AG20443 (cell line): ENCODE results near the gene MAML2.

Experiments
- DNase-seq: peaks from one replicate; pipeline ENCODE4 v3.0.0; 2012; ENCODE audit warnings: low spot score, mixed read lengths

MAML2 gene

GRCh38 chr11:96207459-96208449 lies 135.2 kb downstream of the MAML2 start:
- no peak for DNase-seq

GRCh38 chr11:96206955-96207354 lies 136.0 kb downstream of the MAML2 start:
- no peak for DNase-seq

DNA sequence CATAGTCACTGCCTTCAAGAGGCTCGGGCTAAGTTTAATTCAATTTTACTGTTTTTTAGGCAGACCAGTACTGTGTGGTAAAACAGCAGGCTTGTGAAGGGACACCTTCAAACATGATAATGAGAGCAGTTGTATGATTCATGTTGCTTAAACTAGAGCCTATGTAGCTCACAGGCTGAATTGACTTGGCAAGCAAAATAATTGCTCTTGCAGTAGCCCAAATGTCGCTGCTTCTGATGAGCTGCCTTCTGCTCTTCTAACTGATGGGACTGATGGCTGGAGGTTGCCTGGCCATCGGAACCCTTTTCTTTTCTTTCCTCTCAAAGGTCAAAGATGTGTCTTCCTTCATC lies 137.6 kb downstream of the MAML2 start:
- no peak for DNase-seq

DNA sequence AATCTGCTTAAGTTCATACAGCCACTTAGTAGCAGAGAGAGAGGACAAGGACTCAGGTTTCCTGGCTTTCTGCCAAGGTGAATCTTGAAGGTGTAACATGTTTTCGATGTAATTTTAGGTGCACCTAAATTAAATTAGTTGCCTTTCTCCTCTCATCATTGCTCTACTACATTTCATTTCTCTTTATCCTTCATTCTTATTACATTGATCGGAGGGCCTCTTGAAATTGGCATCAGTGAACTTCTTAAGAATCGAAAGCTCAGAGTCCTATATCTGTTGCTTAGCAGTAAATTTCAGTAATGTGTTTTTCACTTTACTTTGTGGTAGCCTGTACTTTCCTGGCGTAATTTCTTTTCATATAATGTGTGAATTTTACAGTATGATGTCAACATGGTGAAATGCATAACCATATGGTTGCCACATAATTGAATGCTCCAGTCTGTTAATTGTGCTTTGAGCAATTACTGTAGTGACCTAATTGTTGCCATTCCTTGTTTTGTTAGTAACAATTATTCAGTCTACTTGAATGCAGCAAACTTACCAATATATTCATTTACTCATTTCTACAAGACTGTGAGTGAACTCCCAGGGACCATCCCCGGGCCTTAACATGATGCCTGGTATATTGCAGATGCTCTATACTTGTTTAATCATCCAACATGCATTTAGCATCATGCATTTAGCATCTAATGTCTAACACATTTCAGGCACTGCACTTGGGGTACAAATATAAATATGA lies 138.1 kb downstream of the MAML2 start:
- no peak for DNase-seq

DNA sequence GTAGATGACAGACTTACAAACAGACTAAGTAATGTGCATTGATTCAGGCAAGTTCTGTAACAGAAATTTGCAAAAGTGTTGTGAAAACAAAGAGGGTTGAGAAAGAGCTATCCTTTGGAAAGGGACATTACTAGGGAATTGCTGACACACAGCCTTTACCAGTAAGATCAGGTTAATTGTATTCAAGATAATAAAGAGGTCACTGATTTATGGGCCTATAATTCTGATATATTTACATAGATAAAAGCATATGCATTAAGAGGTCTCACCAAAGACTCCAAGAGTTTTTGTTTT lies 138.7 kb downstream of the MAML2 start:
- DNase-seq = no peak

- DNase-seq = no peak
These were observed 139.2 kb downstream of the MAML2 start for GRCh38 chr11:96203567-96204365.

GRCh38 chr11:96200243-96200642 lies 142.8 kb downstream of the MAML2 start:
- DNase-seq = peak; percentile 64

DNA sequence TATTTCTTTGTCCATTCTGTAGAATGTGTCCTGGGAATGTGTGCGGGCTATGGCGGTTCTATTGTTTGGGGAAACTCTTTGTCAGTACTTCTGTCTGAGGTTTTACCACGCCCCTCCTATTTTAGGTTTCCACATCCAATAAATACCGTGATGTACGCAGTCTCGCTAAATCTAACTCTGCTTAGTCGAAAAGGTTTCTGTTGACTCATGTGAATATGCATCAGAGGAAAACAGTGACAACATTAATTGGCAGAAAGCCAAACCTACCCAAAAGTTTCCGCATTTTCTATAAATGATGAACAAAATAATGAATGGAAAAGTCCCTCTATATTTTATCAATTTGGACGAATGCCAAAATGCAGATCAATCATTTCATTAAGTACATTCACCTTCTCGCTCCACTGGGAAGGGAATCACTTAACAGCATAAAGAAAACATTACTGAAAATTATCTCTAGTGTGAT lies 143.4 kb downstream of the MAML2 start:
- no peak for DNase-seq

DNA sequence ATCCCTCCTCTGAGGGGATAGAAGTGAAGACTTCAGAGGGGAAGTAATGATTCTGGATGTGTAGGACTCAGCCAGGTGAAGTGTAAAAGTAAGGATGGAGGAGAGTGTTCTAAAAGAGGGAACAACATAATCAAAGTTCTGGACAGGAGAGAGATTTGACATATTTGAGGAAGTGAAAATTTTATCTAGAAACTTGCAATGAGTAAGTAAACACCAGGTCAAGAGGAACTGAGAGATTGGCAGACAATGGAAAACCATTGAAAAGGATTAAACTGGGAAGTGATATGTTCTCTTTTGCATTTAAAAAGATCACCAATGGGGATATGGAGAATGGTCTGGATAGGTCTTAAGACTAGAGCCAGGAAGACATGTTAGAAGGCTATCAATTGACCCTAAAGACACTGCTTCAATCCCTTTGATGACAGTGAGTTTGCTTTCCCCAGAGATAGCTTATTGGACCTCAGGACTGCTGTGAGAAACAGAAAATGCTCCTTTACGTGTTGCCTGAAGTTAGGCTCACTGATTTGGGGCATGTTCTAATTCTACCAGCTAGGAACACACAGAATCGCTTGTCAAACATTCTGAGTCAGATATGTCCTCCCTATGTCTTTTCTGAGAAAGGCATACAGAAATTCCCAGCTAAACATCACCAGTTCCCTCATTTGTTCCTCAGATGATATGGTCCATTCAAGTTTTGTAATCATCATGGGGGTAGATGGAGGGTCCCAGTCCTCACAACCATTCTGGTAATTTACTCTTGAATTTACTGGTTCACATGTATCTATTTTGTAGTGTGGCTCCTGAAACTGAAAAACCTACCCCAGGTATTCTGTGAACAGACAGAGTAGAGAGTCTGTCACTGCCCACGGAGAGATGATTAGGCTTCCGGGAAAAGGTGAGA lies 144.9 kb downstream of the MAML2 start:
- DNase-seq = no peak

GRCh38 chr11:96197103-96197502 lies 145.9 kb downstream of the MAML2 start:
- no peak for DNase-seq

DNA sequence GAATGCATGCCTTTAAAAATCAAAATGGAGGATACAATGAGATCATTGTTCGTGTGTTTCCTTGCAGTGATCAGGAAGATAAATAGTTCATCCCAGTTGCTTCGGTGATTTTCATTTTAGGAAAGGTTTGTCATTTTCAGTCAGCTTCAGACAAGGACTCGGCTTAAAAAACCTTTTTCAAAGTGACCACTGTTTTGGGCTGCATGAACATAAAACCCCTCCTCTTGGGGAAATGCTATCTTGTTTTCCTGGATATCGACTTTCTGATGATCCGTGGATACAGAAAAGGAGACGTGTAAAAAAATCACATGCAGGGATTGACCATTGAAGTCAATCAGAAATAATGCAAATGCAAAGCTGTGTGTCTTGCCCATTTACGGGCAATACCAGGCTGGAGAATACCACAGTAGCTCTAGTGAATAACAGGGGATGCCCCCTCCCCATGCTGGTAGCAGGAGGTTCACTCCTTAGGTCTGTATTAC lies 146.8 kb downstream of the MAML2 start:
- DNase-seq = no peak

- no peak for DNase-seq
These were observed 147.3 kb downstream of the MAML2 start for GRCh38 chr11:96195671-96196070.

DNA sequence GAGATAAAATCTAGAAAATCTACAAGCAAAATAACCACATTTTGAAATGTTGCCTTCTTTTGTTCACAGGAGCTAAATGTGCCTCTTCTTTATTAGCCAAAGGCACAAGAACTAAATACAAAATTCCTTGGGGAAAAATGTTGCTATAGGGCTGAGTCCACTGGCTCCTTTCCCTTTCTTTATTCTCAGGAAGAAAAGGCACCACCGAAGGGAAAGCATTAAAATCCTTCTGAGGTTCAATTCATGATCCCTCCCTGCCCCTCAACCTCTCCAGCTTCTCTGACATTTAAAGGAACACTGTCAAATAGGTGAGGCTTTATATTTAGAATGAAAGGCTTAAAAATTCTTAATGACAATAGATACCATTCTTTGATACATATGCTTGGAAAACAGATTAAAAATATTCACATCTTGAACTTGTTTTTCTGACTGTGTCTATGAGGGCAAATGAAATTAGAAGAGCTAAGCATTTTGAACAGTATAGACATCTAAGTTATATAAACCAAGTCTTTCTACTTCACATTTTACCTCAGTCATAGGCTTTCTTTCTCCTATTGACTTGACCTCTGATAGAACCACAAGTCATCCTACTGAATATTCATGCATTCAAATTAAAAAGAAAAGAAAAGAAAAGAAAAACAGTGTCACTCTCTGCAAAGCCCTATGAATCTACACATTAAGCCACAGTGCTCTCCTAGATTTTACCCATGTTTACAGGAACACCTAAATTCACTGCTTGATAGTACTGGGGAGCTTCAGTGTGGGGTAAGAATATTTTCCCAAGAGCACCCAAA lies 148.2 kb downstream of the MAML2 start:
- DNase-seq = no peak

DNA sequence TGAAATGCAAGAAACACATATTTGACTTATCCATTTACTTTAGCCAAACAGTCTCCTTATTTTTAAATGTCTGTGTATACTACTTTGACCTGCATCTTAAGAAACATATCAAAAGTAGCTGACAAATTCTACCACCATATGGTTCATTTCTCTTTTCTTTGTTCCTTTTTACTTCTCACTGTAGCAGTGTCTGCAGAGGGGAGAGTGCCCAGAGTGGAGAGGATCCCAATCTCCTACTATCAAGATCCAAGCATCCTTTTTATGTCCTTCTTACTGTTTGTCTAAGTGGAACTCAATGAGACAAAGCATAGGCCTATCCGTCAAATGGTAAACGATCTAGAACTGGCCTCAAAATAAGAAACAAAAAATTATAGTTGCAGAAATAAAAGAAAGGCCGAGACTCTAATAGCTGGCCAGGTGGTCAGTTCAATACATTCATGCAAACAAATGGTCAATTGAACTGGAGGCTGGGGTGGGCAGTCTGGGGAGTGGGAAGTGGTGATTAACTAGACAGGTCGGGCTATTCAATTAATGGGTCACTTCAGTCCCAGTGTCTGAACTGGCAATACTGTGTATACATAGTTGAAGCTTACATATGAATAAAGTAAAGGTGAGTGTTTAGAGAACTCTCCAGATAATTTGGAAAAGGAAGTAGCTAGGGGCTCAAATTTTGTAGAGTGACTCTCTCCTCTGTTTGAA lies 149.1 kb downstream of the MAML2 start:
- DNase-seq = no peak

- DNase-seq = no peak
These were observed 151.2 kb downstream of the MAML2 start for GRCh38 chr11:96191752-96192151.

GRCh38 chr11:96189351-96189750 lies 153.6 kb downstream of the MAML2 start:
- DNase-seq = no peak

DNA sequence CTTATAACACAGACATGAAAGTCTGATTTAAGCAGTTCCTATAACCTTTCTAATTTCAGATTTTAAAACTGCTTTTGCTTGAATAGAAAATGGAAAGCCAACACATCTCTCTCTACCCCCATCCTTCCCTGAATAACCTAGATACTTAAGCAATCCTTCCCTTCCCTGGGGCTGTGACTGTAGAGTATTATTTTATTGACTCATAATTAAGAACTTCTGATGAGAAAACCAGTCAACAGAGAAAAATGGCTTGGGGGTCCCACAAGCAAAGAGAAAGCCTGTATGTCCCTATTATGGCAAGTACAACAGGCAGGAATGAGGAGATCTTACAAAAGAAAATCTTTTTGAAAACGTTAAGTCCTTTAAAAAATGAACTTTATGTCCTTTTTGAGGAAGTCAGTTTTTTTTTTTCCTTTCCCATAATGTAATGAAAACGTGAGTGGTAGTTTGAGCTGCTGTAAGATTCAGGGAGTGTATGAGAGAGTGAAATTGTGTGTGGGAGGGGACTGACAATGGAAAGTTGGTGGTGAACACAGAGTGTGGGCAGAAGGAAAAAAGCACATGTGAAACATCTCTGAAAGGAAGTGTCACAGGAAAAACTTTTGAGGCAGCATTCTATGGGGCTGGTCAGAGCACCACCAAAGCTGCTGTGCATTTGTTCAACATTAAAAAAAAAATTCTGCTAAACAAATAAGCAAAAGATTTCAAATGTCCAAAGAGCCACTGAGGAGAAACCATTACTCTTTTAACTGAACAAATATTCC lies 154.6 kb downstream of the MAML2 start:
- peak; percentile 64 for DNase-seq

GRCh38 chr11:96187822-96188221 lies 155.2 kb downstream of the MAML2 start:
- peak; percentile 68 for DNase-seq

- DNase-seq = no peak
These were observed 156.2 kb downstream of the MAML2 start for GRCh38 chr11:96186806-96187205.
